PC-3 (cell line): ENCODE results near the gene CRB1. TPM values are rescaled to one million over a fixed set of nuclear protein-coding genes. Genes with fewer than 3 reads are reported as not detected.

Experiments used
- ATAC-seq: fragments of 200-7000 bp; cut with Tn5 transposase; 2 replicates; pipeline ENCODE4 v1.9.1; 2020; ENCODE audit warnings: mild to moderate bottlenecking, moderate library complexity
- BruUV-seq: library from RNA; stranded (reverse); fragments of 400-500 nt; replicated peaks from 2 replicates; lab custom pipeline; 2021; lab: Mats Ljungman, UMichigan
- CTCF ChIA-PET: fragments of 300-600 bp; sonication (Branson Sonifier 250); formaldehyde crosslinking; loops from one replicate; lab custom pipeline; 2022; ENCODE audit warnings: antibody characterized with exemption; lab: Charles Lee
- POLR2A ChIA-PET: fragments of 300-600 bp; sonication (Branson Sonifier 250); formaldehyde crosslinking; loops from one replicate; lab custom pipeline; 2022; ENCODE audit warnings: antibody characterized with exemption; ENCODE audit not compliant: unreplicated experiment; lab: Charles Lee
- DNase-seq: peaks from one replicate; pipeline ENCODE4 v3.0.0-alpha.2; 2015
- H2AFZ ChIP-seq: fragments of 300-600 bp; sonication (generic); 2 replicates; pipeline ENCODE4 v1.6.0; 2016; ENCODE audit warnings: antibody characterized with exemption, low read length
- H3F3A ChIP-seq: fragments of 300-600 bp; sonication (generic); one replicate; pipeline ENCODE4 v1.6.0; 2017; ENCODE audit warnings: antibody characterized with exemption, low read length, control low read depth, mild to moderate bottlenecking; ENCODE audit not compliant: unreplicated experiment
- H3K27ac ChIP-seq: fragments of 300-600 bp; sonication (generic); 2 replicates; pipeline ENCODE4 v1.5.1; 2016; ENCODE audit warnings: mild to moderate bottlenecking, low read length
- H3K27me3 ChIP-seq: fragments of 300-600 bp; sonication (generic); 2 replicates; pipeline ENCODE4 v1.6.1; 2016; ENCODE audit warnings: low read length, mixed read lengths
- H3K36me3 ChIP-seq: fragments of 300-600 bp; sonication (generic); 2 replicates; pipeline ENCODE4 v1.6.1; 2016; ENCODE audit warnings: low read depth, mixed run types, low read length, mixed read lengths
- H3K4me1 ChIP-seq: fragments of 300-600 bp; sonication (generic); 2 replicates; pipeline ENCODE4 v1.5.1; 2016; ENCODE audit warnings: low read length; ENCODE audit not compliant: insufficient read depth
- H3K4me2 ChIP-seq: fragments of 300-600 bp; sonication (generic); 2 replicates; pipeline ENCODE4 v1.6.0; 2016; ENCODE audit warnings: low read length
- H3K4me3 ChIP-seq: fragments of 300-600 bp; sonication (generic); 2 replicates; pipeline ENCODE4 v1.5.1; 2016; ENCODE audit warnings: mild to moderate bottlenecking, low read length, mixed read lengths
- H3K79me2 ChIP-seq: fragments of 300-600 bp; sonication (generic); 2 replicates; pipeline ENCODE4 v1.6.1; 2017; ENCODE audit warnings: low read length, mixed read lengths
- H3K9ac ChIP-seq: fragments of 300-600 bp; sonication (generic); 2 replicates; pipeline ENCODE4 v1.6.0; 2016; ENCODE audit warnings: mild to moderate bottlenecking, low read length
- H3K9me2 ChIP-seq: fragments of 300-600 bp; sonication (generic); replicated peaks from 2 replicates; pipeline ENCODE4 v1.6.1; 2016; ENCODE audit warnings: mixed run types, low read length, mixed read lengths
- H3K9me3 ChIP-seq: fragments of 300-600 bp; sonication (generic); 2 replicates; pipeline ENCODE4 v1.6.1; 2016; ENCODE audit warnings: low read length, mixed read lengths
- H4K20me1 ChIP-seq: fragments of 300-600 bp; sonication (generic); 2 replicates; pipeline ENCODE4 v1.6.1; 2016; ENCODE audit warnings: low read length, mixed read lengths
- EZH2 ChIP-seq: fragments of 300-600 bp; sonication (generic); IDR thresholded peaks from one replicate; pipeline ENCODE4 v1.6.1; 2017; ENCODE audit warnings: antibody characterized with exemption, mild to moderate bottlenecking, low read length; ENCODE audit not compliant: unreplicated experiment
- EZH2phosphoT487 ChIP-seq: fragments of 300-600 bp; sonication (generic); IDR thresholded peaks from 2 replicates; pipeline ENCODE4 v1.6.1; 2018; ENCODE audit warnings: mild to moderate bottlenecking, antibody characterized with exemption, low read length, borderline replicate concordance
- intact Hi-C: fragments of 100-400 bp; cut with micrococcal nuclease; formaldehyde crosslinking; loops from 2 replicates; pipeline ENCODE4 v1.9.0; 2023
- total RNA-seq: library from RNA; depleted of rRNA; stranded (reverse); fragments of >200 nt; gene quantifications from 2 replicates; pipeline ENCODE4 v1.2.3, GENCODE V29; 2014
- TF ChIP-seq, protein P1 (sequence below): fragments of 300-600 bp; sonication (generic); conservative IDR thresholded peaks from 2 replicates; pipeline ENCODE4 v1.5.1; 2017; ENCODE audit warnings: antibody characterized with exemption, low read depth, mild to moderate bottlenecking, low read length

CRB1 gene
- total RNA-seq, 1 experiment from 2014 or later, result 0.07 TPM

GRCh38 chr1:197307136-197307535 lies 39.1 kb downstream of the CRB1 start:
- no peak overlapping the region for H3K27ac ChIP-seq
- CTCF ChIA-PET, result no interaction called here

GRCh38 chr1:197307551-197307950 lies 39.5 kb downstream of the CRB1 start:
- no peak for ATAC-seq
- no peak overlapping the region for H3K27ac ChIP-seq
- ChIA-PET POLR2A (interaction anchor here (0.7 kb wide), 1 partner anchor 83 kb away, joined by 3 read pairs; no protein-coding TSS in a partner anchor), CTCF (no interaction called here)
- DNase-seq, result peak; percentile 42
- H3K4me2 ChIP-seq, result 0 out of 2 replicates have a peak overlapping the region, but pooled peaks have one; percentile 13
- H3K9ac ChIP-seq, result no peak overlapping the region
- no peaks in the 10 kb centered on the region for H3K79me2 ChIP-seq
- TF ChIP-seq EZH2phosphoT487, result no peak
- no peak for TF ChIP-seq EZH2
- TF ChIP-seq, protein P1, sequence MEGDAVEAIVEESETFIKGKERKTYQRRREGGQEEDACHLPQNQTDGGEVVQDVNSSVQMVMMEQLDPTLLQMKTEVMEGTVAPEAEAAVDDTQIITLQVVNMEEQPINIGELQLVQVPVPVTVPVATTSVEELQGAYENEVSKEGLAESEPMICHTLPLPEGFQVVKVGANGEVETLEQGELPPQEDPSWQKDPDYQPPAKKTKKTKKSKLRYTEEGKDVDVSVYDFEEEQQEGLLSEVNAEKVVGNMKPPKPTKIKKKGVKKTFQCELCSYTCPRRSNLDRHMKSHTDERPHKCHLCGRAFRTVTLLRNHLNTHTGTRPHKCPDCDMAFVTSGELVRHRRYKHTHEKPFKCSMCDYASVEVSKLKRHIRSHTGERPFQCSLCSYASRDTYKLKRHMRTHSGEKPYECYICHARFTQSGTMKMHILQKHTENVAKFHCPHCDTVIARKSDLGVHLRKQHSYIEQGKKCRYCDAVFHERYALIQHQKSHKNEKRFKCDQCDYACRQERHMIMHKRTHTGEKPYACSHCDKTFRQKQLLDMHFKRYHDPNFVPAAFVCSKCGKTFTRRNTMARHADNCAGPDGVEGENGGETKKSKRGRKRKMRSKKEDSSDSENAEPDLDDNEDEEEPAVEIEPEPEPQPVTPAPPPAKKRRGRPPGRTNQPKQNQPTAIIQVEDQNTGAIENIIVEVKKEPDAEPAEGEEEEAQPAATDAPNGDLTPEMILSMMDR, result no peak
- no peaks in the 10 kb centered on the region for H3F3A ChIP-seq
- BruUV-seq, result no TSS peak
- no peaks in the 10 kb centered on the region for H3K27me3 ChIP-seq
- H4K20me1 ChIP-seq, result no peaks in the 10 kb centered on the region
- H3K36me3 ChIP-seq, result no peaks in the 10 kb centered on the region
- intact Hi-C loops, result no loop called here
- H2AFZ ChIP-seq, result no peak overlapping the region
- H3K4me3 ChIP-seq, result no peak overlapping the region
- H3K4me1 ChIP-seq, result peaks cover 7% of the 10 kb centered on the region; the same call in 1 of the 2 replicates
- H3K9me2 ChIP-seq, result no peaks in the 10 kb centered on the region
- no peaks in the 10 kb centered on the region for H3K9me3 ChIP-seq

More at GRCh38 chr1:197307136-197307535, 39.1 kb downstream of the CRB1 start:
- BruUV-seq, result no TSS peak
- ATAC-seq, result no peak
- intact Hi-C loops, result no loop called here
- peaks cover 10% of the 10 kb centered on the region; the same call in 1 of the 2 replicates for H3K4me1 ChIP-seq
- H3K79me2 ChIP-seq, result no peaks in the 10 kb centered on the region
- no peaks in the 10 kb centered on the region for H3K27me3 ChIP-seq
- no peak overlapping the region for H2AFZ ChIP-seq
- no peaks in the 10 kb centered on the region for H3K9me2 ChIP-seq
- no peaks in the 10 kb centered on the region for H3K9me3 ChIP-seq
- DNase-seq, result no peak
- H4K20me1 ChIP-seq, result no peaks in the 10 kb centered on the region
- H3K4me3 ChIP-seq, result no peak overlapping the region
- H3F3A ChIP-seq, result no peaks in the 10 kb centered on the region
- no peak overlapping the region for H3K9ac ChIP-seq
- 0 out of 2 replicates have a peak overlapping the region, but pooled peaks have one; percentile 13 for H3K4me2 ChIP-seq
- H3K36me3 ChIP-seq, result no peaks in the 10 kb centered on the region
- POLR2A ChIA-PET, result interaction anchor here (0.7 kb wide), 1 partner anchor 83 kb away, joined by 3 read pairs; no protein-coding TSS in a partner anchor
- TF ChIP-seq EZH2, result no peak
- no peak for TF ChIP-seq EZH2phosphoT487
- TF ChIP-seq, protein P1, result no peak

- ChIA-PET POLR2A (no interaction called here), CTCF (no interaction called here)
- Histone ChIP-seq H3F3A (no peaks in the 10 kb centered on the region), H3K27ac (no peak overlapping the region), H3K4me1 (peaks cover 4% of the 10 kb centered on the region; the same call in 1 of the 2 replicates), H3K4me3 (no peak overlapping the region), H3K9me3 (no peaks in the 10 kb centered on the region), H3K9ac (no peak overlapping the region), H2AFZ (no peak overlapping the region), H3K9me2 (no peaks in the 10 kb centered on the region), H3K36me3 (no peaks in the 10 kb centered on the region), H3K27me3 (no peaks in the 10 kb centered on the region), H4K20me1 (no peaks in the 10 kb centered on the region), H3K4me2 (no peak overlapping the region), H3K79me2 (no peaks in the 10 kb centered on the region)
- DNase-seq, result no peak
- BruUV-seq, result no TSS peak
- intact Hi-C loops, result no loop called here
- no peak for TF ChIP-seq EZH2phosphoT487
- no peak for TF ChIP-seq EZH2
- TF ChIP-seq, protein P1, result no peak
- no peak for ATAC-seq
These were observed 43.0 kb downstream of the CRB1 start for GRCh38 chr1:197311081-197311480.
